ENCODE measurements around the gene ZBTB2.
"Not testable (repeated sequence)": the region's sequence is repeated elsewhere in the genome, so short reads cannot be mapped to it uniquely, and the experiment has no call there.

The ZBTB2 gene

GRCh38 chr6:151353795-151354194 lies 37.6 kb downstream of the ZBTB2 start:
- no peak overlapping the region for H3K4me3 ChIP-seq (ENCODE audit: low read length)
- TF ChIP-seq CTCF (conservative IDR thresholded peaks at IDR 0.05; ENCODE audit: low read depth, low read length): no peak
- no peak for DNase-seq (ENCODE audit: low read depth)

GRCh38 chr6:151352410-151353396 lies 38.7 kb downstream of the ZBTB2 start:
- no peak overlapping the region for H3K4me3 ChIP-seq (ENCODE audit: low read length)
- no peak for DNase-seq (ENCODE audit: low read depth)
- no peak for TF ChIP-seq CTCF (conservative IDR thresholded peaks at IDR 0.05; ENCODE audit: low read depth, low read length)

- no peak for TF ChIP-seq CTCF (conservative IDR thresholded peaks at IDR 0.05; ENCODE audit: low read depth, low read length)
- no peak overlapping the region for H3K4me3 ChIP-seq (ENCODE audit: low read length)
- no peak for DNase-seq (ENCODE audit: low read depth)
Measured at GRCh38 chr6:151351731-151352130, 39.6 kb downstream of the ZBTB2 start.

- no peak for DNase-seq (ENCODE audit: low read depth)
- no peak for TF ChIP-seq CTCF (conservative IDR thresholded peaks at IDR 0.05; ENCODE audit: low read depth, low read length)
- H3K4me3 ChIP-seq (ENCODE audit: low read length): no peak overlapping the region
Measured at GRCh38 chr6:151351146-151351700, 40.1 kb downstream of the ZBTB2 start.

GRCh38 chr6:151350442-151351145 lies 40.8 kb downstream of the ZBTB2 start:
- DNase-seq (ENCODE audit: low read depth): no peak
- no peak for TF ChIP-seq CTCF (conservative IDR thresholded peaks at IDR 0.05; ENCODE audit: low read depth, low read length)

GRCh38 chr6:151349651-151350270 lies 41.6 kb downstream of the ZBTB2 start:
- no peak for TF ChIP-seq CTCF (conservative IDR thresholded peaks at IDR 0.05; ENCODE audit: low read depth, low read length)
- H3K4me3 ChIP-seq (ENCODE audit: low read length): no peak overlapping the region
- DNase-seq (ENCODE audit: low read depth): no peak

More at GRCh38 chr6:151350442-151351145, 40.8 kb downstream of the ZBTB2 start:
- H3K4me3 ChIP-seq (ENCODE audit: low read length): no peak overlapping the region

- not testable (repeated sequence) for H3K4me3 ChIP-seq (ENCODE audit: low read length); DNase-seq (ENCODE audit: low read depth)
Measured at GRCh38 chr6:151342750-151343149, 48.6 kb downstream of the ZBTB2 start.

Measured in retinal pigment epithelial cell (primary cell).